ENCODE measurements around the gene DGLUCY. TPM values are rescaled to one million over a fixed set of nuclear protein-coding genes. Genes with fewer than 3 reads are reported as not detected.

DGLUCY gene
- total and polyA plus RNA-seq, 2 experiments from 2014 or later: 15.2 to 15.7 TPM

DNA sequence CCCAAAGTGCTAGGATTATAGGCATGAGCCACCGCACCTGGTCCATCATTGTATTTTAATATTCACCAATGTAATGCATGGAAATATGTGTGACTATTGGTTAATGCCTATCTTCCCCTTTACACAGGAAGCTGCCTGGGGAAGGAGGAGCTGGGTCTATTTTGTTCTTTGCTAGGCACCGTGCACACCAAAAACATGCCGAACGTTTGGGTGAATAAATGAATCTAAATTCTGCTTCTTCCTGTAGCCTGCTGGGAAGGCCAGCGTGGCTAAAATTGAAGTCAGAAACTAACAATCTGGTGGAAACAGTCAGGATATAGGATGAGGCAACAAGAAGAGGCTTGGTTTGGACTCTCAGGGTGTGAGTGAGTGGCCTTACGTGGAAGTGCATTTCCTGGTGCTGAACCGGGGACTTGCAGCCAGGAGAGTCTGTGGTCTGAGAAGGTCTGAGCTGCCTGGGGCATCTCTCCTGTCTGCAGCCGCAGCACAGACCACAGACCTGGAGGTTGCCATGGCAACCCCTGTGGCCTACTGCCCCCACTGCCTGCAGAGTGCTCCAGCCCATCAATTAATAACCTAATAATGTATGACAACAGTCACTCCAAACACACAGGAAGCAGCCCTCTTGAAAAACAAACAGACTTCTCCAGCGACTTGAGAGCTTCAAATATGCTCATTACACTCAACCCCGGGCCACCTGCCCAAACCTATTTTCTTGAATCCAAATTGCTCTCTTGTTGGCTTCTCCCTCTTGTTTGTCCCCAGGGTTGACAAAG lies 136.2 kb downstream of the DGLUCY start:
- Histone ChIP-seq H3K4me3 (no peak overlapping the region), H4K20me1 (ENCODE audit: insufficient read depth) (no peaks in the 10 kb centered on the region), H3K36me3 (ENCODE audit: low read depth) (no peaks in the 10 kb centered on the region), H3K9ac (no peak overlapping the region; the same call in 1 of the 2 replicates), H3K4me2 (ENCODE audit: unreplicated experiment) (no peak overlapping the region), H3K9me3 (ENCODE audit: low read depth) (no peaks in the 10 kb centered on the region), H3K4me1 (ENCODE audit: insufficient read depth) (peaks cover 20% of the 10 kb centered on the region), H3K27me3 (replicated peaks; ENCODE audit: insufficient read depth) (no peaks in the 10 kb centered on the region), H3K79me2 (ENCODE audit: insufficient read depth) (no peaks in the 10 kb centered on the region), H3F3A (ENCODE audit: insufficient read depth) (peaks cover 35% of the 10 kb centered on the region), H3K27ac (peak overlapping the region; percentile 54; the same call in 1 of the 2 replicates), H2AFZ (peak overlapping the region; percentile 34; the same call in 1 of the 2 replicates), H3K9me2 (ENCODE audit: insufficient read depth) (no peaks in the 10 kb centered on the region)
- 74 to 75% methylated on average over 10 of the region's 10 CpGs for WGBS, 2 experiments (ENCODE audit: low coverage in 1 of 2, low lambda C conversion rate in 2 of 2, missing lambda C conversion rate in 2 of 2)
- peak; percentile 38 for DNase-seq
- no peak for TF ChIP-seq EZH2phosphoT487 (IDR thresholded peaks at IDR 0.05; ENCODE audit: insufficient read depth, low read depth)
- TF ChIP-seq EZH2 (IDR thresholded peaks at IDR 0.05; ENCODE audit: insufficient read depth, poor library complexity, severe bottlenecking): no peak
- in situ Hi-C loops (cut with MboI): no loop called here

GRCh38 chr14:91250912-91251311 lies 137.0 kb downstream of the DGLUCY start:
- WGBS, 2 experiments (ENCODE audit: low coverage in 1 of 2, low lambda C conversion rate in 2 of 2, missing lambda C conversion rate in 2 of 2): 13 to 14% methylated on average over 5 of the region's 5 CpGs
- in situ Hi-C loops (cut with MboI): no loop called here
- DNase-seq: peak; percentile 62

DNA sequence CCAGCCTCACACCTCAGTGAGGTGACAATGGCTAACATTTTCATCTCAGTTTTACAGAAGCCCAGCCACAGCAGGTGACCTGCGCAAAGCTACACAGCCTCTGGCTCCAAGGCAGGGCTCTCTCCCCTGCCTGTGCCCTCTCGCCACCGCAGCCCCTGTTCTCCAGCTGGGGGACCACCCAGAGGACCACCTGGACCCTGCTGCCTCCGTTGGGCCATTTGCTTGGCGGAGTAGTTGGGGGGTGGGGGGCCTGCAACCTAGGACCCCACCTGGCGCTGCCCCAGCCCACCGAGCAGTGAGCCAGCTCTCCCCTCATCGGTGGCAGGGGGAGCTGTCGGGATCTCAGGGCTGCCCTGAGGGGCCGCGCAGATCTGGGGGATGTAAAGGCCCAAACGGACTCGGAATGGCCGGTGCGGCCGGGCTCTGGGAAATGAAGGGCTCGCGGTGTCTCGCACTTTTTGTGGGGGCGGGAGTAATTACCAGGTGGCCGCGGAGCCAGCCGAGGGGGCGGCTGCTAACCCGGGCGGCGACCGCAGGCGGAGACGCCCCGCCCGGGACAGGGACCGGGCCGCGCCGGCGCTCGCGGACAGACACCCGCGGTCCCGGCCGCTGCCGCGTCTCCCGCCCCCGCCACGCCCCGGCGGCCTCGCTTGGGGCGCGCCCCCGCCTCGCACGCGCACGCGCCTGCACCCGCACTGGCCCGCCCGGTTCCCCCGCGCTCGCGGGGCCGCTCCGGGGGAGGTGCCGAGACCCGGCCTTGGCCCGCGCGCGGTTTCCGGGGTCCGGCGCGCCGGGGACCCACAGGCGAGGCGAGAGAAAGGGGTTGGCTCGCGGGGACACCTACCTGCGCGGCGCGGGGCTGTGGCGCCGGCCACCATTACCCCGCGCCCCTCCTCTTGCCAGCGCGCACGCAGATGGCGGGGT lies 139.3 kb downstream of the DGLUCY start:
- peak overlapping the region; percentile 82 for H2AFZ ChIP-seq
- H3K4me1 ChIP-seq (ENCODE audit: insufficient read depth): peaks cover 20% of the 10 kb centered on the region
- 12 to 17% methylated on average over 37 to 75 of the region's 95 CpGs for WGBS, 2 experiments (ENCODE audit: low coverage in 1 of 2, low lambda C conversion rate in 2 of 2, missing lambda C conversion rate in 2 of 2)
- H3K4me2 ChIP-seq (ENCODE audit: unreplicated experiment): peak overlapping the region; percentile 79
- no peaks in the 10 kb centered on the region for H4K20me1 ChIP-seq (ENCODE audit: insufficient read depth)
- peak overlapping the region; percentile 76 for H3K4me3 ChIP-seq
- DNase-seq: peak; percentile 70
- no peaks in the 10 kb centered on the region for H3K9me3 ChIP-seq (ENCODE audit: low read depth)
- no peak for TF ChIP-seq EZH2 (IDR thresholded peaks at IDR 0.05; ENCODE audit: insufficient read depth, poor library complexity, severe bottlenecking)
- no peak for TF ChIP-seq EZH2phosphoT487 (IDR thresholded peaks at IDR 0.05; ENCODE audit: insufficient read depth, low read depth)
- no peak overlapping the region for H3K27ac ChIP-seq
- H3K27me3 ChIP-seq (replicated peaks; ENCODE audit: insufficient read depth): no peaks in the 10 kb centered on the region
- peak overlapping the region; percentile 78 for H3K9ac ChIP-seq
- no peaks in the 10 kb centered on the region for H3K79me2 ChIP-seq (ENCODE audit: insufficient read depth)
- H3F3A ChIP-seq (ENCODE audit: insufficient read depth): peaks cover 44% of the 10 kb centered on the region
- no peaks in the 10 kb centered on the region for H3K36me3 ChIP-seq (ENCODE audit: low read depth)
- in situ Hi-C loops (cut with MboI): no loop called here
- no peaks in the 10 kb centered on the region for H3K9me2 ChIP-seq (ENCODE audit: insufficient read depth)

More at GRCh38 chr14:91250912-91251311, 137.0 kb downstream of the DGLUCY start:
- Histone ChIP-seq H3K4me2 (ENCODE audit: unreplicated experiment) (no peak overlapping the region), H3K9me2 (ENCODE audit: insufficient read depth) (no peaks in the 10 kb centered on the region), H3K27me3 (replicated peaks; ENCODE audit: insufficient read depth) (no peaks in the 10 kb centered on the region), H3K4me3 (no peak overlapping the region), H3K79me2 (ENCODE audit: insufficient read depth) (no peaks in the 10 kb centered on the region), H3K9ac (no peak overlapping the region; the same call in 1 of the 2 replicates), H3K4me1 (ENCODE audit: insufficient read depth) (peaks cover 19% of the 10 kb centered on the region), H3K36me3 (ENCODE audit: low read depth) (no peaks in the 10 kb centered on the region), H2AFZ (peak overlapping the region; percentile 34), H3K9me3 (ENCODE audit: low read depth) (no peaks in the 10 kb centered on the region), H3F3A (ENCODE audit: insufficient read depth) (peaks cover 39% of the 10 kb centered on the region), H4K20me1 (ENCODE audit: insufficient read depth) (no peaks in the 10 kb centered on the region), H3K27ac (peak overlapping the region; percentile 54)
- no peak for TF ChIP-seq EZH2 (IDR thresholded peaks at IDR 0.05; ENCODE audit: insufficient read depth, poor library complexity, severe bottlenecking)
- TF ChIP-seq EZH2phosphoT487 (IDR thresholded peaks at IDR 0.05; ENCODE audit: insufficient read depth, low read depth): no peak

GRCh38 chr14:91253795-91254323 lies 140.0 kb downstream of the DGLUCY start:
- WGBS, 2 experiments (ENCODE audit: low coverage in 1 of 2, low lambda C conversion rate in 2 of 2, missing lambda C conversion rate in 2 of 2): 63 to 78% methylated on average over 15 to 16 of the region's 20 CpGs
- DNase-seq: no peak
- no peaks in the 10 kb centered on the region for H3K27me3 ChIP-seq (replicated peaks; ENCODE audit: insufficient read depth)
- no peaks in the 10 kb centered on the region for H3K79me2 ChIP-seq (ENCODE audit: insufficient read depth)
- peak overlapping the region; percentile 79 for H3K4me2 ChIP-seq (ENCODE audit: unreplicated experiment)
- TF ChIP-seq EZH2 (IDR thresholded peaks at IDR 0.05; ENCODE audit: insufficient read depth, poor library complexity, severe bottlenecking) (no peak), EZH2phosphoT487 (IDR thresholded peaks at IDR 0.05; ENCODE audit: insufficient read depth, low read depth) (no peak)
- H2AFZ ChIP-seq: peak overlapping the region; percentile 79
- no peaks in the 10 kb centered on the region for H3K9me2 ChIP-seq (ENCODE audit: insufficient read depth)
- H4K20me1 ChIP-seq (ENCODE audit: insufficient read depth): no peaks in the 10 kb centered on the region
- H3K27ac ChIP-seq: no peak overlapping the region
- no peaks in the 10 kb centered on the region for H3K9me3 ChIP-seq (ENCODE audit: low read depth)
- in situ Hi-C loops (cut with MboI): no loop called here
- peak overlapping the region; percentile 76 for H3K4me3 ChIP-seq
- peaks cover 52% of the 10 kb centered on the region for H3F3A ChIP-seq (ENCODE audit: insufficient read depth)
- H3K9ac ChIP-seq: peak overlapping the region; percentile 78
- no peaks in the 10 kb centered on the region for H3K36me3 ChIP-seq (ENCODE audit: low read depth)
- H3K4me1 ChIP-seq (ENCODE audit: insufficient read depth): peaks cover 25% of the 10 kb centered on the region

Data from GM23248 (cell line).